ENCODE measurements around the gene C2CD4A.

The C2CD4A gene

GRCh38 chr15:62104401-62104800, 37.6 kb downstream of the C2CD4A start:
- DNase-seq, result no peak

- no peak for DNase-seq
These were observed 38.1 kb downstream of the C2CD4A start for GRCh38 chr15:62104846-62105245.

- no peak for DNase-seq
These were observed 38.5 kb downstream of the C2CD4A start for GRCh38 chr15:62105266-62105665.

GRCh38 chr15:62106096-62106495, 39.3 kb downstream of the C2CD4A start:
- DNase-seq, result no peak

- DNase-seq, result no peak
These were observed 40.9 kb downstream of the C2CD4A start for GRCh38 chr15:62107571-62108121.

GRCh38 chr15:62108411-62108810, 41.6 kb downstream of the C2CD4A start:
- DNase-seq, result no peak

GRCh38 chr15:62109437-62109836, 42.7 kb downstream of the C2CD4A start:
- no peak for DNase-seq

- DNase-seq, result no peak
These were observed 43.4 kb downstream of the C2CD4A start for GRCh38 chr15:62109982-62110851.

GRCh38 chr15:62112081-62112480, 45.3 kb downstream of the C2CD4A start:
- DNase-seq, result no peak

- no peak for DNase-seq
These were observed 46.1 kb downstream of the C2CD4A start for GRCh38 chr15:62112616-62113593.

- no peak for DNase-seq
These were observed 49.1 kb downstream of the C2CD4A start for GRCh38 chr15:62115847-62116246.

- no peak for DNase-seq
These were observed 51.9 kb downstream of the C2CD4A start for GRCh38 chr15:62118520-62119226.

- no peak for DNase-seq
These were observed 52.6 kb downstream of the C2CD4A start for GRCh38 chr15:62119227-62119864.

GRCh38 chr15:62119874-62120273, 53.1 kb downstream of the C2CD4A start:
- no peak for DNase-seq
